Stimulated activated memory B cell treated with anti-CD40 and anti-IgM and Interleukin-4, amounts not matched to agents 10 μg/mL and 1 μg/mL and 100 μg/mL, for 72 hours (primary cell): ENCODE data around the gene HEMGN.
"Not testable (repeated sequence)": the region's sequence is repeated elsewhere in the genome, so short reads cannot be mapped to it uniquely, and the experiment has no call there.

Experiments
- ATAC-seq: fragments of 150-1000 bp; cut with Tn5 transposase; 2 replicates; pipeline ENCODE4 v1.10.0; 2021
- H3K27ac Mint-ChIP-seq: one replicate; pipeline ENCODE4 v1.8.0; 2022; ENCODE audit warnings: mild to moderate bottlenecking, mixed read lengths
- H3K27me3 Mint-ChIP-seq: one replicate; pipeline ENCODE4 v1.8.0; 2022; ENCODE audit warnings: mixed read lengths
- H3K36me3 Mint-ChIP-seq: one replicate; pipeline ENCODE4 v1.8.0; 2022; ENCODE audit warnings: mixed read lengths
- H3K4me1 Mint-ChIP-seq: one replicate; pipeline ENCODE4 v1.8.0; 2022; ENCODE audit warnings: mixed read lengths
- H3K4me3 Mint-ChIP-seq: one replicate; pipeline ENCODE4 v1.8.0; 2022; ENCODE audit warnings: mild to moderate bottlenecking, moderate library complexity, mixed read lengths
- H3K9me3 Mint-ChIP-seq: one replicate; pipeline ENCODE4 v1.8.0; 2022; ENCODE audit warnings: mixed read lengths

The HEMGN gene

DNA sequence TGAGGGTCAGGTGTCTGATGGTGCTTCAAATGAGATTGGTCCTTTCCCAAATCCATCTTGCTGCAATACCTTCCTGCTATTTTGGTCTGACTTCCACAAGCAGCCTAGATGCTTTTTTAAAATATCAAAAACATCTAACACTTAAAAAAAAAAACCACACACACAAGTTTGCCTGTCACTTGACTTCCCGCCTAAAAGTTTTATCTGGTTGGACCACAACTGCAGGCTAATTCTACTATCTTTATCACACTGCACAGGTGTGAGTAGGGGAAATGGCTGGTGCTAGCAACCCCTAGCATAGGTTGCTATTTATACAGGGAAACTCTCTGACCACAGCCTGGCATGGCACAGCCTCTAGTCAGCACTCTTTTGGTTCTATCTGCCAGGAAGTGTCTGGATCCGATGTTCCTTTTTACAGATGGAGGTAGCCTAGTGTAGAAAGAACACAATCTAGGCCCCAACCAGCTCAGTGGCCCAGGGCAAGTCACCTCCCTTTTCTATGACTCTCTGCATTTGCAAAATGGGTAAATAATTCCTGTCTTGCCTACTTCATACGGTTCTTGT lies at the start of gene HEMGN:
HEMGN (minus strand) TSS at position 92 of the 564 bp plus-strand sequence; CDS start at position 56, 36 bp downstream.
- Mint-ChIP-seq H3K4me1 (peaks cover 17% of the 10 kb centered on the region), H3K27ac (no peak within 1 kb of the TSS), H3K4me3 (no peak within 1 kb of the TSS), H3K36me3 (no peaks in the 10 kb centered on the region), H3K9me3 (no peaks in the 10 kb centered on the region), H3K27me3 (peaks cover 24% of the 10 kb centered on the region)
- no peak for ATAC-seq

DNA sequence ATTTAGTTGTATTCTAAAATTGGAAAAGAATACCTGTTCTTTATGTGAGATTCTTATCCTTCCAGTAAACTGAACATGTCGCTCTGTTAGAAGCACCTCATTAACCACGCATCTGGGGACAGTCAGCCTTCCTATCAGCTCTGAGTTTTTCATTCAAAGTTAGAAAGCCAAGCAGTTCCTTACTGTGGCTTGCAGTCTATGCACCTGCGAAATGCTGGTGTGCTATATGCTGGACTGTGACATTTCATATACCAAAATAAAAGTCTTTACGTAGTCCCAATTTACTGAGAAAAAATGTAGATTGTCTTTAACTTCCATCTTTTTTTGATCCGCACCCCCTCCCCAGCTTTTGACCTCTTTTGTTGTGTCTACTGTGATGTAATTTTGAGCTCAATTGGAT lies 49.5 kb upstream of the HEMGN start:
- Mint-ChIP-seq H3K36me3 (no peaks in the 10 kb centered on the region), H3K9me3 (no peaks in the 10 kb centered on the region), H3K4me1 (peaks cover 72% of the 10 kb centered on the region), H3K27ac (peak overlapping the region; percentile 53), H3K27me3 (no peaks in the 10 kb centered on the region), H3K4me3 (no peak overlapping the region)
- no peak for ATAC-seq

DNA sequence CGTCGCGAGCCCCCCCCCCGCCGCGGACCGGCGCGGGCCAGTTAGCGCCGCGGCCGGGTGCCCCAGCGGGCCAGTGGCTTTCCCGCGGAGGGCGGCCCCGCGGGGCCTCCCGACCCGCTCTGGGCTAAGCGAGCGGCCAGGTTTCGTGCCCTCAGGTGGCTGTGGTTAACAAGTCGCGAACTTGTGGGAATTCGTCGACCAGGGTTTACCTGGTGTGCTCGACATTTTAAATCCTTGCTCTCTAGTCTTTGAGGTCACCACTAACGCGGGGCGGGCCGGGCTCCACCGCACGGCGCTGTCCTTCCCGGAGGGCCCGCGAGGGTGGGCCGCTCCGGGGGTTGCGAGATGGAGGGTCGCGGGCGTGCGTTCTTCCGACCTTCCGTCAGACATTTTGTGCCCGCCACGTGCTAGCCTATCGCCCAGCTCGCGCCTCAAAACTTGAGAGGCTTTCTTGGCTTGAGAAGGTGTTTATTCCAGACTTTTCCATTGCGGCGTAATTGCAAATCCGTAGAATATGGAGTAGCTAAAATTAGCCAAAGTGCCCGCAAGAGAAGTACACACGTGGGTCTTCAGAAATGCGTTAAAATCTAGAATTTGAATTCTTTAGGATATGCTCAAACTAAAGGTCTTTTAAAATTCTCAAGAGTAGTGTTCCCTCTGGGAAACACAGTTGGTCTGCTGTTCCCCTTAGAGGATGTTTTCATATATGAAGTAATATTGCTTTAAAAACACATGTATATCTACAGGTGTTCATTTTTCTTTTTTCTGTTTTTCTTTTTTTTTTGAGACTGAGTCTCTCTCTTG lies 47.3 kb upstream of the HEMGN start:
- Mint-ChIP-seq H3K4me1 (peaks cover 62% of the 10 kb centered on the region), H3K27ac (peak overlapping the region; percentile 94), H3K9me3 (no peaks in the 10 kb centered on the region), H3K36me3 (no peaks in the 10 kb centered on the region), H3K4me3 (peak overlapping the region; percentile 81), H3K27me3 (no peaks in the 10 kb centered on the region)
- ATAC-seq = peak; percentile 2

GRCh38 chr9:97984188-97985057 lies 46.5 kb upstream of the HEMGN start:
- Mint-ChIP-seq H3K4me3 (peak overlapping the region; percentile 77), H3K4me1 (peaks cover 54% of the 10 kb centered on the region), H3K9me3 (no peaks in the 10 kb centered on the region), H3K36me3 (no peaks in the 10 kb centered on the region), H3K27me3 (no peaks in the 10 kb centered on the region), H3K27ac (peak overlapping the region; percentile 94)
- ATAC-seq = peak; percentile 68

- H3K4me3 Mint-ChIP-seq = peak overlapping the region; percentile 91
- no peaks in the 10 kb centered on the region for H3K36me3 Mint-ChIP-seq
- H3K27me3 Mint-ChIP-seq = no peaks in the 10 kb centered on the region
- peak; percentile 50 for ATAC-seq
- H3K27ac Mint-ChIP-seq = peak overlapping the region; percentile 94
- H3K4me1 Mint-ChIP-seq = peaks cover 46% of the 10 kb centered on the region
- H3K9me3 Mint-ChIP-seq = no peaks in the 10 kb centered on the region
Observed at GRCh38 chr9:97983589-97984187, 45.7 kb upstream of the HEMGN start.

DNA sequence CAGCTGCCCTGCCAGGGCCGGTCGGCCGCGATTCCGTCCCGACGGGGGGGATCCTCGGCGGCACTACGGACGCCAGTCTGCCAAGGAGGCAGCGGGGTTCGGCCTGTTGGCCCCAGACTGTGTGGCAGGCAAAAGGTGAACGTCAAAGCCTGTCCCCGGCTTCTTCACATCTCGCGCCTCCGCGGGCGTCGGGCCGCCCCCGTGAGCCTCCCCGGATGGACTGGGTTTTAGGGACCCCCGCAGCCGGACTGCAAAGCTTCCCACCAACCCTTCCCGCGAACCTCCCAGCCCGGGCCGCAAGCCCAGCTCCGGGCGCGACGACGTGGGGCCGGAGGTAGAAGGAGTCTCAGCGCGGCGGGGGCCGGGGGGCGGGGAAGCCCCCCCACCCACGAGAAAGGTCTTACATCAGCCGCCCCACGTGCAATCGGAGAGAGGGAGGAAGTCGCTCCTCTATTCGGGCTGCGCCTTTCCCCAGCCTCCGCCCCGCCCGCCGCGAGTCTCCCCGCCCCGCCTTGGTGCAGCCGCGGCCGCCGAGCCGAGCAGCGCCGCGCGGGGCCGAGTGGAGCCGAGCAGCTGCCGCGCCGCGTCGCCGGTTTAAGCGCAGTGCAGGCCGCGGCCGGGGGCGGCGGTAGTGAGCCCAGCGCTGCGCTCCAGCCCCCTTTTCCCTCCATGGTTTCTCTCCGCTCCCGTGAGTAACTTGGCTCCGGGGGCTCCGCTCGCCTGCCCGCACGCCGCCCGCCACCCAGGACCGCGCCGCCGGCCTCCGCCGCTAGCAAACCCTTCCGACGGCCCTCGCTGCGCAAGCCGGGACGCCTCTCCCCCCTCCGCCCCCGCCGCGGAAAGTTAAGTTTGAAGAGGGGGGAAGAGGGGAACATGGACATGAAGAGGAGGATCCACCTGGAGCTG lies 45.0 kb upstream of the HEMGN start, which contains the start of gene ANP32B:
ANP32B (plus strand) TSS at position 659 of the 906 bp plus-strand sequence; CDS start at position 874, 215 bp downstream.
- no peaks in the 10 kb centered on the region for H3K27me3 Mint-ChIP-seq
- no peaks in the 10 kb centered on the region for H3K9me3 Mint-ChIP-seq
- peaks cover 39% of the 10 kb centered on the region for H3K4me1 Mint-ChIP-seq
- H3K27ac Mint-ChIP-seq = peak within 1 kb of the TSS; percentile 94
- no peaks in the 10 kb centered on the region for H3K36me3 Mint-ChIP-seq
- peak; percentile 90 for ATAC-seq
- peak within 1 kb of the TSS; percentile 91 for H3K4me3 Mint-ChIP-seq

- Mint-ChIP-seq H3K9me3 (no peaks in the 10 kb centered on the region), H3K36me3 (no peaks in the 10 kb centered on the region), H3K4me1 (peaks cover 32% of the 10 kb centered on the region), H3K27ac (peak overlapping the region; percentile 94), H3K4me3 (peak overlapping the region; percentile 80), H3K27me3 (no peaks in the 10 kb centered on the region)
- no peak for ATAC-seq
Observed at GRCh38 chr9:97981846-97982682, 44.1 kb upstream of the HEMGN start.

- Mint-ChIP-seq H3K9me3 (no peaks in the 10 kb centered on the region), H3K27ac (no peak overlapping the region), H3K36me3 (no peaks in the 10 kb centered on the region), H3K4me1 (peaks cover 23% of the 10 kb centered on the region), H3K27me3 (no peaks in the 10 kb centered on the region), H3K4me3 (no peak overlapping the region)
- ATAC-seq = no peak
Observed at GRCh38 chr9:97980918-97981845, 43.2 kb upstream of the HEMGN start.

- no peak overlapping the region for H3K4me3 Mint-ChIP-seq
- no peak for ATAC-seq
- no peaks in the 10 kb centered on the region for H3K27me3 Mint-ChIP-seq
- no peaks in the 10 kb centered on the region for H3K36me3 Mint-ChIP-seq
- peaks cover 16% of the 10 kb centered on the region for H3K4me1 Mint-ChIP-seq
- no peaks in the 10 kb centered on the region for H3K9me3 Mint-ChIP-seq
- no peak overlapping the region for H3K27ac Mint-ChIP-seq
Observed at GRCh38 chr9:97980479-97980803, 42.5 kb upstream of the HEMGN start.

DNA sequence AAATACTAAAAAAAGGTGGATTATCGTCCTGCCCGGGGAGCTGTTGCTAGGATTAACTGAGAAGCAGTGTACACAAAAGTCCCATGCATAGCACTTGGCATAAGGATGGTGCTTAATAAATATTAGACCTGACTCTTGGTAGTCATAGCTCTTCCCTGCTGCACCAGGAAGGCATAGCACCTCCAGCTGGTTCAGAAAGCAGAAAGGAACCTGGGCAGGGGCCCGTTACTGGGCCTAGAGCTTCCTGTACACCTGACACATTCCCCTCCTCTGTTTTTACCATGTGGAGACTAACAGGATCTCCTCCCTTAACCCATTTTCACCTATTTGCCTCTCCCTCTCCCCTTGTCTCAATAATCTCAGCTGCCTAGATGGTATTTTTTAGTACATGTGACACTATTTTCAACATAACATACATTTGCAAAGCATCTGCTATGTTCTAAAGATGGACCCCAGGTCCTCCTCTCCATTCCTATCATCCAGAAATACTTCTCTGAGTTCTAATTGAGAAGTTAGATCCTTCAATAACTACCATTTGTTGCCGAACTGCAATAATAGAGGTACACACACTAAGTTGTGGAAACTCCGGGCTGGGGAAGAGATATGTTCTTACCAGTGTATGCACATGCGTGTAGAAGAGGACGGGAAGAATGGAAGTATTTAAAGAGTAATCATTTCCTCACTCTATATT lies 42.0 kb upstream of the HEMGN start:
- H3K4me3 Mint-ChIP-seq = no peak overlapping the region
- no peak for ATAC-seq
- no peaks in the 10 kb centered on the region for H3K27me3 Mint-ChIP-seq
- no peaks in the 10 kb centered on the region for H3K36me3 Mint-ChIP-seq
- peaks cover 13% of the 10 kb centered on the region for H3K4me1 Mint-ChIP-seq
- no peak overlapping the region for H3K27ac Mint-ChIP-seq
- H3K9me3 Mint-ChIP-seq = peaks cover 3% of the 10 kb centered on the region

DNA sequence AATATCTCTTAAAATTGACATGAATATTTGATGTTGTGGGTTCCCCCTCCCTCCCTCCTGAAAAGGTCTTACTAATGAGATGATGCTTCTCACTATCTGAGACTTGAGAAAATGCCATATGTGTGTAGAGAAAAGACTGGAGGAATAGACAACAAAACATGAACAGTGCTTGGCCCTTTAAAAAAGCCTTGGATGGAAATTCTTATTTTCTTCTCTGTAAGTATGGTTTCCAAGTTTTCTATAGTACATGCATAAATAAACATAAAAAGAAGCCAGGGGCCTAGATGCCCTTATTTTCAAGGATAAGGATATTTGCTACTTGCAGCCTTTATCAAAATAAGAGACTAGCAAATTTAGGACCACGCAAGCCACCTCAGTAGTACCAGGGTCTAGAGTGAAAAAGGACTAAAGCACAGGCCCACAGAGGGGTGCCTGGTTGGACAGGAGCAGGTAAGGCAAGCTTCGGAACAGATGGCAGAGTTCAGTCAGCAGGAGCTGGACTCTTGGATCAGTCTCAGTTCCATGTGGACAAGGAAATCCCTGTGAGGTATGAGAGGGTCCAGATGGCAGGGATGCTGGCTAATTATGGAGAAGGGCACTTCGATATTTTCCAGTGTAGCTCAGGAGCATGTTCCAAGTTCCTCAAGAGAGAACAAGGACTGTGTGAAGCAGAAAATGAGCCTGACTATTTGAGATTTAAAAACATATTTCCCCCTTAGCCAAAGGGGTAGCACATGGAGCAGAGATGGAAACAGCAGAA lies 40.6 kb upstream of the HEMGN start:
- Mint-ChIP-seq H3K36me3 (no peaks in the 10 kb centered on the region), H3K4me3 (no peak overlapping the region), H3K9me3 (peaks cover 3% of the 10 kb centered on the region), H3K27me3 (no peaks in the 10 kb centered on the region), H3K4me1 (peaks cover 13% of the 10 kb centered on the region), H3K27ac (no peak overlapping the region)
- no peak for ATAC-seq

DNA sequence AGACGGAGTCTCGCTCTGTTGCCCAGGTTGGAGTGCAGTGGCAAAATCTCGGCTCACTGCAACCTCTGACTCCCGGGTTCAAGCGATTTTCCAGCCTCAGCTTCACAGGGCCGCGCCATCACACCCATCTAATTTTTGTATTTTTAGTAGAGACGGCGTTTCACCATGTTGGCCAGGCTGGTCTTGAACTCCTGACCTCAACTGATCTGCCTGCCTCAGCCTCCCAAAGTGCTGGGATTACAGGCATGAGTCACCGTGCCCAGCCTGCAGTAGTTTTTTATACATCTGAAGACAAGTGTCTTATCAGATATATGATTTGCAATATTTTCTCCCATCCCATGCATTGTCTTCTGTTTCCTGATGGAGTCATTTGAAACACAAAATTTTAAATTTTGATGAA lies 38.7 kb upstream of the HEMGN start:
- not testable (repeated sequence) for H3K4me3 Mint-ChIP-seq, ATAC-seq, H3K9me3 Mint-ChIP-seq, H3K27me3 Mint-ChIP-seq, H3K36me3 Mint-ChIP-seq, H3K27ac Mint-ChIP-seq, H3K4me1 Mint-ChIP-seq
